DOHH2 (cell line): ENCODE results near the gene SLC49A4.

ENCODE experiments used
- EZH2phosphoT487 ChIP-seq: fragments of 200-600 bp; sonication (generic); IDR thresholded peaks from 2 replicates; pipeline ENCODE4 v1.6.1; 2017; ENCODE audit warnings: borderline replicate concordance, mild to moderate bottlenecking, antibody characterized with exemption, low read length, moderate library complexity, mixed read lengths
- TF ChIP-seq, protein P1 (sequence below): fragments of 200-600 bp; sonication (generic); IDR thresholded peaks from one replicate; pipeline ENCODE4 v1.5.1; 2014; ENCODE audit warnings: antibody characterized with exemption, mild to moderate bottlenecking, low read depth, low read length; ENCODE audit not compliant: poor library complexity, severe bottlenecking

DNA sequence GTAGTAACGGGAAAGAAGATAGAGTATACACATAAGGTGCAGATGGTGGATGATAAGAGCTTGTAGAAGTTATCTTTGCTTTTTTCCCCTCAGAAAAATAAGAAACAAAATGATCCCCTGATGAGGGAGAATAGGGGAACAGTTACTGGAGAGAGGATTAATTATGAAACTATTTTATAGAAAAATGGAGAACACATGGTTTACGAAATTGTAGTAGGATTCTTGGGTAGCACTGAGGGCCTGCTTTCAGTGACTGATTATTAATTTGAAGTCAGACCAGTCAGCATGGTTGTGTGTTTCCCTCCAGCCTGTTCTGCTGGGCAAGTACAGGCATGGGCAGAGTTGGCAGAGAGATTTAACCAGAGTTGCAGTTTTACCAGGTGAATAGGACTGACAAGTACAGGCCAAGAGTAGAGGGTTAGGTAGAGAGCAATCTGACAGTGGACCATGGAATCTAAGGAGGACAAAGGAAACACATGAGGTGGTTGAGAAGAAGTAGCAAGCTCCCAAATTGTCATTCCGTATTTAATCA is 5.9 kb downstream of the SLC49A4 start:
- TF ChIP-seq, protein P1, sequence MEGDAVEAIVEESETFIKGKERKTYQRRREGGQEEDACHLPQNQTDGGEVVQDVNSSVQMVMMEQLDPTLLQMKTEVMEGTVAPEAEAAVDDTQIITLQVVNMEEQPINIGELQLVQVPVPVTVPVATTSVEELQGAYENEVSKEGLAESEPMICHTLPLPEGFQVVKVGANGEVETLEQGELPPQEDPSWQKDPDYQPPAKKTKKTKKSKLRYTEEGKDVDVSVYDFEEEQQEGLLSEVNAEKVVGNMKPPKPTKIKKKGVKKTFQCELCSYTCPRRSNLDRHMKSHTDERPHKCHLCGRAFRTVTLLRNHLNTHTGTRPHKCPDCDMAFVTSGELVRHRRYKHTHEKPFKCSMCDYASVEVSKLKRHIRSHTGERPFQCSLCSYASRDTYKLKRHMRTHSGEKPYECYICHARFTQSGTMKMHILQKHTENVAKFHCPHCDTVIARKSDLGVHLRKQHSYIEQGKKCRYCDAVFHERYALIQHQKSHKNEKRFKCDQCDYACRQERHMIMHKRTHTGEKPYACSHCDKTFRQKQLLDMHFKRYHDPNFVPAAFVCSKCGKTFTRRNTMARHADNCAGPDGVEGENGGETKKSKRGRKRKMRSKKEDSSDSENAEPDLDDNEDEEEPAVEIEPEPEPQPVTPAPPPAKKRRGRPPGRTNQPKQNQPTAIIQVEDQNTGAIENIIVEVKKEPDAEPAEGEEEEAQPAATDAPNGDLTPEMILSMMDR = no peak
- no peak for TF ChIP-seq EZH2phosphoT487
